GM12878 (cell line): Measurements from ENCODE around the gene POP5. TPM values are rescaled to one million over a fixed set of nuclear protein-coding genes. Genes with fewer than 3 reads are reported as not detected.
"Not testable (repeated sequence)": the region's sequence is repeated elsewhere in the genome, so short reads cannot be mapped to it uniquely, and the experiment has no call there.

Source experiments
- ATAC-seq: fragments of 200-7000 bp; cut with Tn5 transposase; 3 replicates; pipeline ENCODE4 v1.9.1; 2020; ENCODE audit warnings: mild to moderate bottlenecking, moderate library complexity
- BruUV-seq: library from RNA; stranded (reverse); fragments of 400-500 nt; replicated peaks from 2 replicates; lab custom pipeline; 2021; lab: Mats Ljungman, UMichigan
- CTCF ChIA-PET: fragments of 300-600 bp; sonication (Branson Sonifier 250); formaldehyde crosslinking; extraction: SDS; loops from one replicate; lab custom pipeline; 2021; ENCODE audit warnings: inconsistent platforms; lab: Yijun Ruan, JAX
- POLR2A ChIA-PET: fragments of 350-600 bp; formaldehyde crosslinking; extraction: SDS; loops from one replicate; lab custom pipeline; 2021; ENCODE audit warnings: inconsistent platforms; lab: Charles Lee
- RAD21 ChIA-PET: fragments of 300-600 bp; sonication (Branson Sonifier 250); formaldehyde crosslinking; loops from one replicate; lab custom pipeline; 2023; ENCODE audit warnings: antibody characterized with exemption; ENCODE audit not compliant: unreplicated experiment; lab: Charles Lee
- SMC1A ChIA-PET: fragments of 300-600 bp; sonication (Branson Sonifier 250); formaldehyde crosslinking; loops from one replicate; lab custom pipeline; 2023; ENCODE audit not compliant: unreplicated experiment, uncharacterized antibody; lab: Charles Lee
- DNase-seq: peaks from one replicate; pipeline ENCODE4 v3.0.0-alpha.2; 2011; ENCODE audit warnings: low read depth, low spot score
- FAIRE-seq: peaks from 3 replicates; lab custom pipeline; 2011; peaks lifted over from hg19 to GRCh38; lab: Jason Lieb, UNC
- H2AFZ ChIP-seq: 2 replicates; pipeline ENCODE4 v1.6.0; 2011; ENCODE audit warnings: low read depth, low read length, control low read depth; ENCODE audit not compliant: control insufficient read depth
- H3K27ac ChIP-seq: 2 replicates; pipeline ENCODE4 v1.5.1; 2011; ENCODE audit warnings: control low read depth; ENCODE audit not compliant: control insufficient read depth, insufficient read depth
- H3K27me3 ChIP-seq, 2 experiments: replicated peaks in 1 of 2; 2 replicates each; pipeline versions ENCODE4 v1.6.0 to v1.6.1; 2011; ENCODE audit warnings: low read length in 1 of 2; ENCODE audit not compliant: control insufficient read depth in 2 of 2, insufficient read depth in 2 of 2
- H3K36me3 ChIP-seq, 2 experiments: 2 replicates each; pipeline ENCODE4 v1.5.1; 2011; ENCODE audit warnings: low read length in 1 of 2; ENCODE audit not compliant: control insufficient read depth in 2 of 2, insufficient read depth in 2 of 2
- H3K4me1 ChIP-seq: 2 replicates; pipeline ENCODE4 v1.6.1; 2011; ENCODE audit warnings: mild to moderate bottlenecking, low read length, moderate library complexity, mixed read lengths; ENCODE audit not compliant: control insufficient read depth, insufficient read depth
- H3K4me2 ChIP-seq: 2 replicates; pipeline ENCODE4 v1.6.0; 2011; ENCODE audit warnings: control low read depth; ENCODE audit not compliant: control insufficient read depth, insufficient read depth
- H3K4me3 ChIP-seq: fragments of 200-600 bp; sonication (generic); 2 replicates; pipeline ENCODE4 v1.5.1; 2016
- H3K79me2 ChIP-seq: 2 replicates; pipeline ENCODE4 v1.6.0; 2011; ENCODE audit warnings: low read length; ENCODE audit not compliant: control insufficient read depth, insufficient read depth
- H3K9ac ChIP-seq: 2 replicates; pipeline ENCODE4 v1.8.0; 2011; ENCODE audit warnings: low read length, control low read depth, mixed read lengths; ENCODE audit not compliant: control insufficient read depth, insufficient read depth
- H3K9me3 ChIP-seq: replicated peaks from 3 replicates; pipeline ENCODE4 v1.5.1; 2011; ENCODE audit warnings: mild to moderate bottlenecking, low read length; ENCODE audit not compliant: control insufficient read depth, insufficient read depth
- H4K20me1 ChIP-seq: 2 replicates; pipeline ENCODE4 v1.6.0; 2011; ENCODE audit not compliant: control insufficient read depth, insufficient read depth
- FOXK2 ChIP-seq: fragments of 450-650 bp; IDR thresholded peaks from 2 replicates; pipeline ENCODE4 v1.6.1; 2017; ENCODE audit warnings: mild to moderate bottlenecking, moderate library complexity
- POLR2AphosphoS5 ChIP-seq: IDR thresholded peaks from 2 replicates; pipeline ENCODE4 v1.6.1; 2011; ENCODE audit warnings: mild to moderate bottlenecking, low read length, inconsistent platforms
- RBBP5 ChIP-seq: fragments of 200-600 bp; sonication (generic); conservative IDR thresholded peaks from 2 replicates; pipeline ENCODE4 v1.6.1; 2016
- WGBS: methylation state at CpG from one replicate; pipeline ENCODE4 v1.1.6; 2016; ENCODE audit warnings: low lambda C conversion rate; ENCODE audit not compliant: insufficient replicate concordance, insufficient coverage; ENCODE audit errors: missing lambda C conversion rate; 5-methylcytosine and 5-hydroxymethylcytosine counted together
- in situ Hi-C: fragments of 300-500 bp; cut with MboI; formaldehyde crosslinking; loops from 9 replicates; pipeline ENCODE4 v1.14.3; 2018; ENCODE audit warnings: mixed read lengths
- intact Hi-C: fragments of 100-400 bp; cut with micrococcal nuclease; formaldehyde crosslinking; loops from one replicate; pipeline ENCODE4 v1.14.2; 2022; ENCODE audit not compliant: unreplicated experiment
- polyA plus RNA-seq, 11 experiments: library from polyadenylated mRNA; depleted of rRNA in 4 of 11; unstranded in 6 of 11; stranded (reverse) in 5 of 11; fragments of >200 nt; fragmentation: Nextera tagmentation in 4 of 11; fragmentation: Illumina TruSeq in 1 of 11; extraction: Ambion mirVana in 4 of 11; extraction: Trizol in 1 of 11; gene quantifications; 1 replicate in 1 of 11; 2 replicates in 10 of 11; pipeline versions ENCODE4 v1.2.1 to v1.2.3, GENCODE V29; 2011 to 2016; ENCODE audit warnings: inconsistent platforms in 2 of 11, missing spikeins in 2 of 11, low read depth in 1 of 11
- total RNA-seq, 4 experiments: library from RNA; depleted of rRNA in 3 of 4; stranded (reverse); fragments of >200 nt in 3 of 4; fragmentation: Illumina TruSeq in 1 of 4; extraction: Trizol in 1 of 4; gene quantifications; 2 replicates each; pipeline versions ENCODE4 v1.2.1 to v1.2.3, GENCODE V29; 2013 to 2021

The POP5 gene
- total and polyA plus RNA-seq, 10 of the 15 experiments (the other 5 are each of a cell fraction or from before 2014, with no cell fraction given) = 50.3 to 234 (median 83.7) TPM

DNA sequence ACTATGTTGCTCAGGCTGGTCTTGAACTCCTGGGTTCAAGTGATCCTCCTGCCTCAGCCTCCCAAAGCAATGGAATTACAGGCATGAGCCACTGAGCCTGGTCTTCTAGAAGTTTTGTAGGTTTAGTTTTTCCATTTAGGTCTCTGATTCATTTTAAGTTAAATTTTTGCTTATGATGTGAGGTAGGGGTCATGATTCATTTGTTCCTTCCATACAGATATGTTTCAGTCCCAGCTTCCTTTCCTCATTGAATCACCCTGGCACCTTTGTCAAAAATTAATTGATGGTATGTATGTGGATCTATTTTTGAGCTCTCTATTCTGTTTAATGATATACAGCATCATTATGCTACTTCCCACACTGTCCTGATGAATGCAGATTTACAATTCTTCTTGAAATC is 33.6 kb upstream of the POP5 start:
- Histone ChIP-seq H3K27me3 (peaks cover 0 to 2% of the 10 kb centered on the region in 2 experiments; a peak in 2 of 4 replicates), H3K27ac (no peak overlapping the region), H3K36me3 (no peaks in the 10 kb centered on the region), H3K4me1 (no peaks in the 10 kb centered on the region), H2AFZ (no peak overlapping the region), H3K4me3 (no peak overlapping the region), H3K79me2 (no peaks in the 10 kb centered on the region), H3K9me3 (no peaks in the 10 kb centered on the region), H3K9ac (no peak overlapping the region), H3K4me2 (no peak overlapping the region), H4K20me1 (no peaks in the 10 kb centered on the region)
- BruUV-seq = no TSS peak
- FAIRE-seq = no peak
- ChIA-PET RAD21 (no interaction called here), POLR2A (no interaction called here), CTCF (no interaction called here), SMC1A (no interaction called here)
- DNase-seq = no peak
- in situ Hi-C loops (no loop called here), intact Hi-C loops (no loop called here)
- no peak for TF ChIP-seq RBBP5
- no peak for TF ChIP-seq POLR2AphosphoS5
- no peak for TF ChIP-seq FOXK2
- no peak for ATAC-seq

DNA sequence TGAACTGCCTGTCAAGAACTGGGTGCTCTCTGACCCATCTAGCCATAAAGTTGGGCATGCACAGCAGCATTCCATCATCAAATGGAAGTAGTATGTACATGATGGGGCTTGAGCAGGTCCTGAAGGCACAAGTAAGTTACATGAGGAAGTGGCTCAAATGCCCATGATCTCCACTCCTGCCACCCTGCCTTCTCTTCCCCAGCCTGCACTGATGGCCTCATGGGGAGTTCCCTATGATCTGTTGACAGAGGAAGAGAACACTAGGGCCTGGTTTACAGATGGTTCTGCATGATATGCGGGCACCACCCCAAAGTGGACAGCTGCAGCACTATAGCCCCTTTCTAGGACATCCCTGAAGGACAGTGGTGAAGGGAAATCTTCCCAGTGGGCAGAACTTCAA is 30.3 kb upstream of the POP5 start:
- DNase-seq, H2AFZ ChIP-seq, H3K4me1 ChIP-seq, H3K79me2 ChIP-seq, H3K9me3 ChIP-seq, POLR2A ChIA-PET, H4K20me1 ChIP-seq, SMC1A ChIA-PET, H3K36me3 ChIP-seq, H3K4me2 ChIP-seq, H3K9ac ChIP-seq, CTCF ChIA-PET, BruUV-seq, RAD21 ChIA-PET, FAIRE-seq, ATAC-seq, H3K27ac ChIP-seq, H3K27me3 ChIP-seq, in situ Hi-C loops, intact Hi-C loops, H3K4me3 ChIP-seq: not testable (repeated sequence)
- WGBS = 0% methylated on average over 1 of the region's 1 CpG
